ENCODE data around the gene B4GALT7. TPM values are rescaled to one million over a fixed set of nuclear protein-coding genes. Genes with fewer than 3 reads are reported as not detected.

Gene B4GALT7
- polyA plus RNA-seq, 1 donor from 2014 or later, result 60.2 TPM

DNA sequence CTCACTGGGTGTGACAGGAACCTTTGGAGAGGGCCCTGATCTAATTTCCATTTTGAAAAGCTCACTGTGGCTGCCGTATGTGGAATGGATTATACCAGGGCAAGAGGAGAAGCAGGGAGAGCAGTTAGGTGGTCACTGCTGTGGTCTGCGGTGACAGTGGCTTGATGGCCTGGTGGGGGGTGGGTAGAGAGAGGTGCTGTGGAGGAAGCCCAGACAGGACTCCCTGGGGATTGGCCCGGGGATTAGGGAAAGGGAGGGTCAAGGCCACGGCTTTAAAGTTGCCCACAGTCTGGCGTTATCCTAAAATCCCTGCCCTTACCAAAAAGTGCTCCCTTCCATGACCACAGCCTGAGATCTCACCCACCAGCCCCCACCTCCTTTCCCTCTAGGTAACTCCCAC is 4.7 kb downstream of the B4GALT7 start:
- H2AFZ ChIP-seq (ENCODE audit: low read depth, low read length), result no peak overlapping the region
- H3K9me2 ChIP-seq (ENCODE audit: insufficient read depth, low read length), result no peaks in the 10 kb centered on the region
- TF ChIP-seq EP300 (conservative IDR thresholded peaks at IDR 0.05; ENCODE audit: poor library complexity, severe bottlenecking) (no peak), TAF1 (IDR thresholded peaks at IDR 0.05; ENCODE audit: low read depth) (no peak), EZH2 (IDR thresholded peaks at IDR 0.05; ENCODE audit: borderline replicate concordance, insufficient read depth, low read length, poor library complexity, severe bottlenecking) (no peak), POLR2AphosphoS5 (IDR thresholded peaks at IDR 0.05) (no peak), RAD21 (conservative IDR thresholded peaks at IDR 0.05) (no peak), REST (IDR thresholded peaks at IDR 0.05; ENCODE audit: borderline replicate concordance) (no peak), SMC3 (conservative IDR thresholded peaks at IDR 0.05; ENCODE audit: poor library complexity) (no peak), MXI1 (conservative IDR thresholded peaks at IDR 0.05; ENCODE audit: poor library complexity, severe bottlenecking) (no peak)
- TF ChIP-seq, protein P1, sequence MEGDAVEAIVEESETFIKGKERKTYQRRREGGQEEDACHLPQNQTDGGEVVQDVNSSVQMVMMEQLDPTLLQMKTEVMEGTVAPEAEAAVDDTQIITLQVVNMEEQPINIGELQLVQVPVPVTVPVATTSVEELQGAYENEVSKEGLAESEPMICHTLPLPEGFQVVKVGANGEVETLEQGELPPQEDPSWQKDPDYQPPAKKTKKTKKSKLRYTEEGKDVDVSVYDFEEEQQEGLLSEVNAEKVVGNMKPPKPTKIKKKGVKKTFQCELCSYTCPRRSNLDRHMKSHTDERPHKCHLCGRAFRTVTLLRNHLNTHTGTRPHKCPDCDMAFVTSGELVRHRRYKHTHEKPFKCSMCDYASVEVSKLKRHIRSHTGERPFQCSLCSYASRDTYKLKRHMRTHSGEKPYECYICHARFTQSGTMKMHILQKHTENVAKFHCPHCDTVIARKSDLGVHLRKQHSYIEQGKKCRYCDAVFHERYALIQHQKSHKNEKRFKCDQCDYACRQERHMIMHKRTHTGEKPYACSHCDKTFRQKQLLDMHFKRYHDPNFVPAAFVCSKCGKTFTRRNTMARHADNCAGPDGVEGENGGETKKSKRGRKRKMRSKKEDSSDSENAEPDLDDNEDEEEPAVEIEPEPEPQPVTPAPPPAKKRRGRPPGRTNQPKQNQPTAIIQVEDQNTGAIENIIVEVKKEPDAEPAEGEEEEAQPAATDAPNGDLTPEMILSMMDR (IDR thresholded peaks at IDR 0.05; ENCODE audit: poor library complexity, severe bottlenecking), result no peak
- H3K9me3 ChIP-seq (ENCODE audit: low read length), result no peaks in the 10 kb centered on the region
- no peak overlapping the region for H3K27ac ChIP-seq (ENCODE audit: low read length)
- H3K27me3 ChIP-seq (ENCODE audit: insufficient read depth, low read depth, low read length), result no peaks in the 10 kb centered on the region
- H3K79me2 ChIP-seq (replicated peaks; ENCODE audit: insufficient read depth, low read length), result peaks cover 7% of the 10 kb centered on the region
- no peaks in the 10 kb centered on the region for H3F3A ChIP-seq (ENCODE audit: insufficient read depth, low read length, poor library complexity, severe bottlenecking)
- H4K20me1 ChIP-seq (ENCODE audit: insufficient read depth), result no peaks in the 10 kb centered on the region
- H3K4me3 ChIP-seq (ENCODE audit: low read length), result no peak overlapping the region
- no peaks in the 10 kb centered on the region for H3K36me3 ChIP-seq (ENCODE audit: insufficient read depth, low read length)
- no peak overlapping the region for H3K4me2 ChIP-seq (ENCODE audit: low read length)
- no peak overlapping the region for H3K9ac ChIP-seq (ENCODE audit: low read length)

DNA sequence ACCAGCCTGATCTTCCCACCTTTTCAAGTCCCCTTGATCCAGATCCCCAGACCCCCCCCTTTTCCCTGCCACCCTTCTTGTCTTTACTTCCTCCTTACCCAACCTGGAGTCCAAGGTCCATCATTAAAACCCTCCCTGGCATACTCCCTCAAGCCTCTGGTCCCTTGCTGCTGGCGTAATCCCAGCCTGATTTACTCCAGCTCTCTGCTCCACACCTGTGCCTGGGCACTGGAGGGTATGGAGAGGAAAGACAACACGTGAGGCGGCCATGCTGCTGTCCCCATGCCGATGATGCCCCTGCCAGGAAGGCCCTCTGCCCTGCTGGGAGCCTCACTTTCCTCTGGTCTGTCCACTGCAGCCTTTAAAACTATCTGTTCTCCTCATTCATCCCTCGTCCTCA is 5.1 kb downstream of the B4GALT7 start:
- H3K36me3 ChIP-seq (ENCODE audit: insufficient read depth, low read length), result no peaks in the 10 kb centered on the region

More for the DNA sequence above, 5.1 kb downstream of the B4GALT7 start:
- TF ChIP-seq EP300 (conservative IDR thresholded peaks at IDR 0.05; ENCODE audit: poor library complexity, severe bottlenecking) (no peak), RAD21 (conservative IDR thresholded peaks at IDR 0.05) (no peak), TAF1 (IDR thresholded peaks at IDR 0.05; ENCODE audit: low read depth) (no peak), REST (IDR thresholded peaks at IDR 0.05; ENCODE audit: borderline replicate concordance) (no peak), POLR2AphosphoS5 (IDR thresholded peaks at IDR 0.05) (no peak), SMC3 (conservative IDR thresholded peaks at IDR 0.05; ENCODE audit: poor library complexity) (no peak), EZH2 (IDR thresholded peaks at IDR 0.05; ENCODE audit: borderline replicate concordance, insufficient read depth, low read length, poor library complexity, severe bottlenecking) (no peak), MXI1 (conservative IDR thresholded peaks at IDR 0.05; ENCODE audit: poor library complexity, severe bottlenecking) (no peak)
- TF ChIP-seq, protein P1 (IDR thresholded peaks at IDR 0.05; ENCODE audit: poor library complexity, severe bottlenecking), result no peak
- no peaks in the 10 kb centered on the region for H3K9me3 ChIP-seq (ENCODE audit: low read length)
- peaks cover 7% of the 10 kb centered on the region for H3K79me2 ChIP-seq (replicated peaks; ENCODE audit: insufficient read depth, low read length)
- no peaks in the 10 kb centered on the region for H3K27me3 ChIP-seq (ENCODE audit: insufficient read depth, low read depth, low read length)
- no peak overlapping the region for H3K27ac ChIP-seq (ENCODE audit: low read length)
- H3K4me2 ChIP-seq (ENCODE audit: low read length), result no peak overlapping the region
- no peak overlapping the region for H3K9ac ChIP-seq (ENCODE audit: low read length)
- no peaks in the 10 kb centered on the region for H3K9me2 ChIP-seq (ENCODE audit: insufficient read depth, low read length)
- no peaks in the 10 kb centered on the region for H4K20me1 ChIP-seq (ENCODE audit: insufficient read depth)
- no peak overlapping the region for H3K4me3 ChIP-seq (ENCODE audit: low read length)
- H2AFZ ChIP-seq (ENCODE audit: low read depth, low read length), result no peak overlapping the region
- no peaks in the 10 kb centered on the region for H3F3A ChIP-seq (ENCODE audit: insufficient read depth, low read length, poor library complexity, severe bottlenecking)
